Effector CD4-positive, alpha-beta T cell (primary cell): Measurements from ENCODE around the gene CA12.

Source experiments
- DNase-seq: peaks from one replicate; pipeline ENCODE4 v3.0.0-alpha.2; 2020

Gene CA12

GRCh38 chr15:63401714-63402497 is 20.3 kb upstream of the CA12 start:
- no peak for DNase-seq

- no peak for DNase-seq
These were observed 19.4 kb upstream of the CA12 start for GRCh38 chr15:63401078-63401477.

GRCh38 chr15:63398456-63398855 is 16.8 kb upstream of the CA12 start:
- DNase-seq: no peak

- DNase-seq: no peak
These were observed 14.7 kb upstream of the CA12 start for GRCh38 chr15:63396152-63396928.

GRCh38 chr15:63395730-63396151 is 14.1 kb upstream of the CA12 start:
- DNase-seq: no peak

GRCh38 chr15:63392361-63393009 is 10.8 kb upstream of the CA12 start:
- no peak for DNase-seq

GRCh38 chr15:63391669-63392360 is 10.2 kb upstream of the CA12 start:
- DNase-seq: no peak

- DNase-seq: no peak
These were observed 9.0 kb upstream of the CA12 start for GRCh38 chr15:63390689-63391088.

- no peak for DNase-seq
These were observed 8.4 kb upstream of the CA12 start for GRCh38 chr15:63389902-63390670.

GRCh38 chr15:63388511-63388910 is 6.9 kb upstream of the CA12 start:
- DNase-seq: no peak

GRCh38 chr15:63387748-63388493 is 6.3 kb upstream of the CA12 start:
- no peak for DNase-seq

- DNase-seq: no peak
These were observed 4.4 kb upstream of the CA12 start for GRCh38 chr15:63385911-63386531.

- DNase-seq: no peak
These were observed 3.3 kb upstream of the CA12 start for GRCh38 chr15:63384906-63385305.

GRCh38 chr15:63382966-63383710 is 1.5 kb upstream of the CA12 start:
- DNase-seq: no peak

- no peak for DNase-seq
These were observed 801 bp downstream of the CA12 start for GRCh38 chr15:63380808-63381282.

- no peak for DNase-seq
These were observed 1.4 kb downstream of the CA12 start for GRCh38 chr15:63380151-63380807.

GRCh38 chr15:63379492-63380150 is 2.0 kb downstream of the CA12 start:
- DNase-seq: no peak

- no peak for DNase-seq
These were observed 2.7 kb downstream of the CA12 start for GRCh38 chr15:63378946-63379345.
